Neural crest cell (in vitro differentiated cells): ENCODE measurements around the gene MAGEA2B. TPM values are rescaled to one million over a fixed set of nuclear protein-coding genes. Genes with fewer than 3 reads are reported as not detected.
"Not testable (repeated sequence)": the region's sequence is repeated elsewhere in the genome, so short reads cannot be mapped to it uniquely, and the experiment has no call there.

Source experiments
- DNase-seq: peaks from one replicate; pipeline ENCODE4 v3.0.0; 2021; ENCODE audit warnings: low read depth, mixed read lengths, low spot score
- H3K27ac Mint-ChIP-seq: one replicate; pipeline ENCODE4 v1.8.0; 2021; ENCODE audit warnings: mild to moderate bottlenecking, mixed read lengths; ENCODE audit not compliant: unreplicated experiment
- H3K27me3 Mint-ChIP-seq: 2 replicates; pipeline ENCODE4 v1.8.0; 2021; ENCODE audit warnings: low read depth, mild to moderate bottlenecking, mixed read lengths
- H3K36me3 Mint-ChIP-seq: 2 replicates; pipeline ENCODE4 v1.8.0; 2021; ENCODE audit warnings: low read depth, mild to moderate bottlenecking, mixed read lengths
- H3K4me1 Mint-ChIP-seq: 2 replicates; pipeline ENCODE4 v1.8.0; 2021; ENCODE audit warnings: mixed read lengths
- H3K4me3 Mint-ChIP-seq: one replicate; pipeline ENCODE4 v1.8.0; 2021; ENCODE audit warnings: mild to moderate bottlenecking, mixed read lengths
- H3K9me3 Mint-ChIP-seq: 2 replicates; pipeline ENCODE4 v1.8.0; 2021; ENCODE audit warnings: mixed read lengths
- CTCF ChIP-seq: fragments of 200-600 bp; sonication (generic); conservative IDR thresholded peaks from 2 replicates; pipeline ENCODE4 v1.5.0; 2021; ENCODE audit warnings: antibody characterized with exemption, mild to moderate bottlenecking
- total RNA-seq: library from RNA; stranded (reverse); gene quantifications from 2 replicates; pipeline ENCODE4 v1.2.1, GENCODE V29; 2021

Gene MAGEA2B
- total RNA-seq, 1 donor from 2014 or later: not detected

- Mint-ChIP-seq H3K27me3 (no peaks in the 10 kb centered on the region), H3K27ac (no peak overlapping the region), H3K36me3 (no peaks in the 10 kb centered on the region), H3K9me3 (peaks cover 6% of the 10 kb centered on the region), H3K4me1 (peaks cover 4% of the 10 kb centered on the region), H3K4me3 (no peak overlapping the region)
- no peak for DNase-seq
- no peak for TF ChIP-seq CTCF
Observed at GRCh38 chrX:152738560-152738959, 24.1 kb downstream of the MAGEA2B start.

GRCh38 chrX:152753686-152754650 lies 39.5 kb downstream of the MAGEA2B start, which contains the start of gene MAGEA2:
Gene MAGEA2 (minus strand): TSS chrX:152753842. CDS start chrX:152751363, 2,479 bp downstream.
- H3K27ac Mint-ChIP-seq: not testable (repeated sequence)

GRCh38 chrX:152754871-152755270 lies 40.4 kb downstream of the MAGEA2B start:
- not testable (repeated sequence) for H3K4me1 Mint-ChIP-seq, H3K36me3 Mint-ChIP-seq, H3K27me3 Mint-ChIP-seq, DNase-seq, H3K27ac Mint-ChIP-seq, H3K4me3 Mint-ChIP-seq, H3K9me3 Mint-ChIP-seq

More at GRCh38 chrX:152753686-152754650, 39.5 kb downstream of the MAGEA2B start, which contains the start of gene MAGEA2:
- H3K4me3 Mint-ChIP-seq, H3K9me3 Mint-ChIP-seq, DNase-seq, H3K27me3 Mint-ChIP-seq, H3K4me1 Mint-ChIP-seq, H3K36me3 Mint-ChIP-seq: not testable (repeated sequence)

- H3K36me3 Mint-ChIP-seq, H3K27me3 Mint-ChIP-seq, H3K4me3 Mint-ChIP-seq, H3K4me1 Mint-ChIP-seq, H3K27ac Mint-ChIP-seq, DNase-seq, H3K9me3 Mint-ChIP-seq: not testable (repeated sequence)
Observed at GRCh38 chrX:152758918-152759317, 44.5 kb downstream of the MAGEA2B start, which contains the start of gene CSAG3. Gene CSAG3 (plus strand): TSS chrX:152759218.

GRCh38 chrX:152759544-152759943 lies 45.1 kb downstream of the MAGEA2B start:
- not testable (repeated sequence) for H3K36me3 Mint-ChIP-seq, DNase-seq, H3K27ac Mint-ChIP-seq, H3K9me3 Mint-ChIP-seq, H3K4me3 Mint-ChIP-seq, H3K27me3 Mint-ChIP-seq, H3K4me1 Mint-ChIP-seq

GRCh38 chrX:152761582-152761981 lies 47.2 kb downstream of the MAGEA2B start:
- not testable (repeated sequence) for H3K27me3 Mint-ChIP-seq, DNase-seq, H3K4me1 Mint-ChIP-seq, H3K27ac Mint-ChIP-seq, H3K9me3 Mint-ChIP-seq, H3K4me3 Mint-ChIP-seq, H3K36me3 Mint-ChIP-seq

GRCh38 chrX:152766562-152766961 lies 52.1 kb downstream of the MAGEA2B start:
- H3K36me3 Mint-ChIP-seq, H3K27ac Mint-ChIP-seq, H3K9me3 Mint-ChIP-seq, H3K4me3 Mint-ChIP-seq, H3K27me3 Mint-ChIP-seq, H3K4me1 Mint-ChIP-seq, DNase-seq: not testable (repeated sequence)

Other genes starting within 250 kb of the MAGEA2B start
- 0.84 and 0.91 TPM in 2 replicates for gene GABRQ, start 76.7 kb upstream of the MAGEA2B start, total RNA-seq
- not detected in 2 replicates for gene MAGEA3, start 15.8 kb upstream of the MAGEA2B start, total RNA-seq
- not detected in 2 replicates for gene CSAG2, start 5.4 kb upstream of the MAGEA2B start, total RNA-seq
- gene CSAG1, start 19.1 kb downstream of the MAGEA2B start, total RNA-seq: not detected in 2 replicates
- not detected in 2 replicates for gene MAGEA12, start 19.1 kb downstream of the MAGEA2B start, total RNA-seq
- gene MAGEA2, start 39.2 kb downstream of the MAGEA2B start, total RNA-seq: not detected in 2 replicates
- gene CSAG3, start 44.6 kb downstream of the MAGEA2B start, total RNA-seq: not detected in 2 replicates
- gene MAGEA6, start 55.1 kb downstream of the MAGEA2B start, total RNA-seq: not detected in 2 replicates
- 60.4 and 61.6 TPM in 2 replicates for gene CETN2, start 116.1 kb downstream of the MAGEA2B start, total RNA-seq
- gene NSDHL, start 116.4 kb downstream of the MAGEA2B start, total RNA-seq: 49.6 and 49.8 TPM in 2 replicates
- gene ZNF185, start 183.4 kb downstream of the MAGEA2B start, total RNA-seq: 2.3 and 2.6 TPM in 2 replicates